Measurements from ENCODE around the gene FREM2.

Gene FREM2

GRCh38 chr13:38848360-38848759, 161.5 kb downstream of the FREM2 start:
- H3K9ac ChIP-seq (ENCODE audit: low read length): no peak overlapping the region
- no peak overlapping the region for H3K27ac ChIP-seq (ENCODE audit: low read length)
- H3K4me1 ChIP-seq (ENCODE audit: control insufficient read depth, low read depth, low read length): no peaks in the 10 kb centered on the region
- peaks cover 27% of the 10 kb centered on the region for H3K36me3 ChIP-seq (ENCODE audit: control insufficient read depth, low read depth, low read length)
- H3K4me3 ChIP-seq (ENCODE audit: low read length): no peak overlapping the region
- H3K9me3 ChIP-seq (ENCODE audit: control insufficient read depth, low read depth, low read length): no peaks in the 10 kb centered on the region
- H3K27me3 ChIP-seq (ENCODE audit: control insufficient read depth, insufficient read depth, low read length): no peaks in the 10 kb centered on the region

- H3K27me3 ChIP-seq (ENCODE audit: control insufficient read depth, insufficient read depth, low read length): no peaks in the 10 kb centered on the region
- H3K9me3 ChIP-seq (ENCODE audit: control insufficient read depth, low read depth, low read length): no peaks in the 10 kb centered on the region
- H3K27ac ChIP-seq (ENCODE audit: low read length): no peak overlapping the region
- no peak overlapping the region for H3K4me3 ChIP-seq (ENCODE audit: low read length)
- H3K36me3 ChIP-seq (ENCODE audit: control insufficient read depth, low read depth, low read length): peaks cover 27% of the 10 kb centered on the region
- H3K9ac ChIP-seq (ENCODE audit: low read length): no peak overlapping the region
- H3K4me1 ChIP-seq (ENCODE audit: control insufficient read depth, low read depth, low read length): no peaks in the 10 kb centered on the region
Observed at GRCh38 chr13:38849315-38849714, 162.4 kb downstream of the FREM2 start.

GRCh38 chr13:38850868-38851626, 164.2 kb downstream of the FREM2 start:
- Histone ChIP-seq H3K9ac (ENCODE audit: low read length) (no peak overlapping the region), H3K27ac (ENCODE audit: low read length) (no peak overlapping the region), H3K9me3 (ENCODE audit: control insufficient read depth, low read depth, low read length) (no peaks in the 10 kb centered on the region), H3K4me1 (ENCODE audit: control insufficient read depth, low read depth, low read length) (peaks cover 7% of the 10 kb centered on the region), H3K27me3 (ENCODE audit: control insufficient read depth, insufficient read depth, low read length) (no peaks in the 10 kb centered on the region), H3K4me3 (ENCODE audit: low read length) (no peak overlapping the region), H3K36me3 (ENCODE audit: control insufficient read depth, low read depth, low read length) (peaks cover 27% of the 10 kb centered on the region)

GRCh38 chr13:38854226-38854625, 167.3 kb downstream of the FREM2 start:
- peaks cover 11% of the 10 kb centered on the region for H3K4me1 ChIP-seq (ENCODE audit: control insufficient read depth, low read depth, low read length)
- H3K36me3 ChIP-seq (ENCODE audit: control insufficient read depth, low read depth, low read length): peaks cover 23% of the 10 kb centered on the region
- H3K9me3 ChIP-seq (ENCODE audit: control insufficient read depth, low read depth, low read length): no peaks in the 10 kb centered on the region
- H3K4me3 ChIP-seq (ENCODE audit: low read length): no peak overlapping the region
- no peaks in the 10 kb centered on the region for H3K27me3 ChIP-seq (ENCODE audit: control insufficient read depth, insufficient read depth, low read length)
- H3K9ac ChIP-seq (ENCODE audit: low read length): no peak overlapping the region
- H3K27ac ChIP-seq (ENCODE audit: low read length): no peak overlapping the region

- no peak overlapping the region for H3K27ac ChIP-seq (ENCODE audit: low read length)
- peaks cover 17% of the 10 kb centered on the region for H3K36me3 ChIP-seq (ENCODE audit: control insufficient read depth, low read depth, low read length)
- H3K9ac ChIP-seq (ENCODE audit: low read length): no peak overlapping the region
- no peak overlapping the region for H3K4me3 ChIP-seq (ENCODE audit: low read length)
- H3K9me3 ChIP-seq (ENCODE audit: control insufficient read depth, low read depth, low read length): no peaks in the 10 kb centered on the region
- H3K4me1 ChIP-seq (ENCODE audit: control insufficient read depth, low read depth, low read length): peaks cover 11% of the 10 kb centered on the region
- no peaks in the 10 kb centered on the region for H3K27me3 ChIP-seq (ENCODE audit: control insufficient read depth, insufficient read depth, low read length)
Observed at GRCh38 chr13:38856065-38856464, 169.2 kb downstream of the FREM2 start.

GRCh38 chr13:38862443-38862842, 175.6 kb downstream of the FREM2 start:
- Histone ChIP-seq H3K36me3 (ENCODE audit: control insufficient read depth, low read depth, low read length) (peaks cover 10% of the 10 kb centered on the region), H3K27me3 (ENCODE audit: control insufficient read depth, insufficient read depth, low read length) (no peaks in the 10 kb centered on the region), H3K4me1 (ENCODE audit: control insufficient read depth, low read depth, low read length) (no peaks in the 10 kb centered on the region), H3K4me3 (ENCODE audit: low read length) (no peak overlapping the region), H3K27ac (ENCODE audit: low read length) (no peak overlapping the region), H3K9me3 (ENCODE audit: control insufficient read depth, low read depth, low read length) (no peaks in the 10 kb centered on the region), H3K9ac (ENCODE audit: low read length) (no peak overlapping the region)

- Histone ChIP-seq H3K9ac (ENCODE audit: low read length) (no peak overlapping the region), H3K27ac (ENCODE audit: low read length) (no peak overlapping the region), H3K36me3 (ENCODE audit: control insufficient read depth, low read depth, low read length) (peaks cover 8% of the 10 kb centered on the region), H3K4me1 (ENCODE audit: control insufficient read depth, low read depth, low read length) (no peaks in the 10 kb centered on the region), H3K4me3 (ENCODE audit: low read length) (no peak overlapping the region), H3K9me3 (ENCODE audit: control insufficient read depth, low read depth, low read length) (no peaks in the 10 kb centered on the region), H3K27me3 (ENCODE audit: control insufficient read depth, insufficient read depth, low read length) (no peaks in the 10 kb centered on the region)
Observed at GRCh38 chr13:38863536-38863935, 176.7 kb downstream of the FREM2 start.

GRCh38 chr13:38866649-38867048, 179.8 kb downstream of the FREM2 start:
- Histone ChIP-seq H3K9me3 (ENCODE audit: control insufficient read depth, low read depth, low read length) (no peaks in the 10 kb centered on the region), H3K27me3 (ENCODE audit: control insufficient read depth, insufficient read depth, low read length) (no peaks in the 10 kb centered on the region), H3K9ac (ENCODE audit: low read length) (no peak overlapping the region), H3K27ac (ENCODE audit: low read length) (no peak overlapping the region), H3K36me3 (ENCODE audit: control insufficient read depth, low read depth, low read length) (peaks cover 3% of the 10 kb centered on the region), H3K4me1 (ENCODE audit: control insufficient read depth, low read depth, low read length) (no peaks in the 10 kb centered on the region), H3K4me3 (ENCODE audit: low read length) (no peak overlapping the region)

GRCh38 chr13:38868399-38868798, 181.5 kb downstream of the FREM2 start:
- Histone ChIP-seq H3K9me3 (ENCODE audit: control insufficient read depth, low read depth, low read length) (no peaks in the 10 kb centered on the region), H3K9ac (ENCODE audit: low read length) (no peak overlapping the region), H3K27me3 (ENCODE audit: control insufficient read depth, insufficient read depth, low read length) (no peaks in the 10 kb centered on the region), H3K4me3 (ENCODE audit: low read length) (no peak overlapping the region), H3K4me1 (ENCODE audit: control insufficient read depth, low read depth, low read length) (peaks cover 3% of the 10 kb centered on the region), H3K27ac (ENCODE audit: low read length) (no peak overlapping the region), H3K36me3 (ENCODE audit: control insufficient read depth, low read depth, low read length) (peaks cover 3% of the 10 kb centered on the region)

- no peak overlapping the region for H3K4me3 ChIP-seq (ENCODE audit: low read length)
- no peaks in the 10 kb centered on the region for H3K9me3 ChIP-seq (ENCODE audit: control insufficient read depth, low read depth, low read length)
- H3K36me3 ChIP-seq (ENCODE audit: control insufficient read depth, low read depth, low read length): peaks cover 3% of the 10 kb centered on the region
- H3K27ac ChIP-seq (ENCODE audit: low read length): no peak overlapping the region
- no peaks in the 10 kb centered on the region for H3K27me3 ChIP-seq (ENCODE audit: control insufficient read depth, insufficient read depth, low read length)
- H3K9ac ChIP-seq (ENCODE audit: low read length): no peak overlapping the region
- H3K4me1 ChIP-seq (ENCODE audit: control insufficient read depth, low read depth, low read length): peaks cover 3% of the 10 kb centered on the region
Observed at GRCh38 chr13:38868870-38869269, 182.0 kb downstream of the FREM2 start.

- Histone ChIP-seq H3K9me3 (ENCODE audit: control insufficient read depth, low read depth, low read length) (no peaks in the 10 kb centered on the region), H3K27ac (ENCODE audit: low read length) (no peak overlapping the region), H3K27me3 (ENCODE audit: control insufficient read depth, insufficient read depth, low read length) (no peaks in the 10 kb centered on the region), H3K9ac (ENCODE audit: low read length) (no peak overlapping the region), H3K4me3 (ENCODE audit: low read length) (no peak overlapping the region), H3K4me1 (ENCODE audit: control insufficient read depth, low read depth, low read length) (peaks cover 3% of the 10 kb centered on the region), H3K36me3 (ENCODE audit: control insufficient read depth, low read depth, low read length) (no peaks in the 10 kb centered on the region)
Observed at GRCh38 chr13:38871275-38871674, 184.4 kb downstream of the FREM2 start.

- peak overlapping the region; percentile 21 for H3K27ac ChIP-seq (ENCODE audit: low read length)
- H3K4me1 ChIP-seq (ENCODE audit: control insufficient read depth, low read depth, low read length): peaks cover 3% of the 10 kb centered on the region
- no peak overlapping the region for H3K9ac ChIP-seq (ENCODE audit: low read length)
- no peak overlapping the region for H3K4me3 ChIP-seq (ENCODE audit: low read length)
- H3K36me3 ChIP-seq (ENCODE audit: control insufficient read depth, low read depth, low read length): peaks cover 5% of the 10 kb centered on the region
- H3K27me3 ChIP-seq (ENCODE audit: control insufficient read depth, insufficient read depth, low read length): no peaks in the 10 kb centered on the region
- H3K9me3 ChIP-seq (ENCODE audit: control insufficient read depth, low read depth, low read length): no peaks in the 10 kb centered on the region
Observed at GRCh38 chr13:38872693-38873092, 185.8 kb downstream of the FREM2 start.

Measured in iPS-18a (cell line).